ENCODE measurements around the gene APP.

APP gene

GRCh38 chr21:26146681-26147080 is 23.9 kb downstream of the APP start:
- no peak for DNase-seq (ENCODE audit: low spot score)
- no peak for TF ChIP-seq CTCF (IDR thresholded peaks at IDR 0.05; ENCODE audit: borderline replicate concordance, control extremely low read depth, extremely low read depth, insufficient read depth, missing control alignments)

GRCh38 chr21:26144031-26144430 is 26.5 kb downstream of the APP start:
- in situ Hi-C loops (cut with MboI; ENCODE audit: low sequenced_read_pairs, unreplicated experiment): no loop called here
- TF ChIP-seq CTCF (IDR thresholded peaks at IDR 0.05; ENCODE audit: borderline replicate concordance, control extremely low read depth, extremely low read depth, insufficient read depth, missing control alignments): no peak
- DNase-seq (ENCODE audit: low spot score): no peak

More at GRCh38 chr21:26146681-26147080, 23.9 kb downstream of the APP start:
- in situ Hi-C loops (cut with MboI; ENCODE audit: low sequenced_read_pairs, unreplicated experiment): no loop called here

- DNase-seq (ENCODE audit: low spot score): no peak
- TF ChIP-seq CTCF (IDR thresholded peaks at IDR 0.05; ENCODE audit: borderline replicate concordance, control extremely low read depth, extremely low read depth, insufficient read depth, missing control alignments): no peak
- in situ Hi-C loops (cut with MboI; ENCODE audit: low sequenced_read_pairs, unreplicated experiment): no loop called here
These were observed 28.2 kb downstream of the APP start for GRCh38 chr21:26142363-26142762.

- no peak for DNase-seq (ENCODE audit: low spot score)
- in situ Hi-C loops (cut with MboI; ENCODE audit: low sequenced_read_pairs, unreplicated experiment): no loop called here
These were observed 29.6 kb downstream of the APP start for GRCh38 chr21:26140926-26141325.

GRCh38 chr21:26140164-26140579 is 30.4 kb downstream of the APP start:
- DNase-seq (ENCODE audit: low spot score): no peak
- no peak for TF ChIP-seq CTCF (IDR thresholded peaks at IDR 0.05; ENCODE audit: borderline replicate concordance, control extremely low read depth, extremely low read depth, insufficient read depth, missing control alignments)
- in situ Hi-C loops (cut with MboI; ENCODE audit: low sequenced_read_pairs, unreplicated experiment): no loop called here

More at GRCh38 chr21:26140926-26141325, 29.6 kb downstream of the APP start:
- no peak for TF ChIP-seq CTCF (IDR thresholded peaks at IDR 0.05; ENCODE audit: borderline replicate concordance, control extremely low read depth, extremely low read depth, insufficient read depth, missing control alignments)

GRCh38 chr21:26138615-26139257 is 31.8 kb downstream of the APP start:
- TF ChIP-seq CTCF (IDR thresholded peaks at IDR 0.05; ENCODE audit: borderline replicate concordance, control extremely low read depth, extremely low read depth, insufficient read depth, missing control alignments): no peak
- in situ Hi-C loops (cut with MboI; ENCODE audit: low sequenced_read_pairs, unreplicated experiment): no loop called here

More at GRCh38 chr21:26138615-26139257, 31.8 kb downstream of the APP start:
- no peak for DNase-seq (ENCODE audit: low spot score)
